Measurements from ENCODE around the gene GABRG3. TPM values are rescaled to one million over a fixed set of nuclear protein-coding genes. Genes with fewer than 3 reads are reported as not detected.

The GABRG3 gene
- total and polyA plus RNA-seq, 11 donors, result not detected

DNA sequence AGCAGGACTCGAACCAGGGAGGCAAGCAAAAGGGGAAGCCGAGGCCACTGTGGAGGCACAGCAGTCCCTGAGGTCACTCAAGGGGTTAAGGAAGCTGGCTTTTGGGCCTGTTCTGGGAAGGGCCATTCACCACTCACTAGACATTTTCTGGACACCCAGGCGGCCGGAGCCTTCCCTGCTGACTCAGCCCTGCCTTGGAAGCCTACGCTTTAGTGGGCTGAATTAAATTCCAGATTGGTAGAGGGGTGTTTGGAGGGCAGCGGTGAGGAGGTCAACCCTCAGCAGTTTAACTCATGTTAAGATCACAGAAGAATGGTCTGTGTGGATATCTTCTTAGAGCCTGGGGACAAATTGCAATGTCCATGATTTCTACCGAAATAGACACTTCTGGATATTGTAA, 152.8 kb downstream of the GABRG3 start:
- Histone ChIP-seq H3K27ac (no peak overlapping the region), H3K27me3 (no peaks in the 10 kb centered on the region), H3K4me1 (no peaks in the 10 kb centered on the region), H3K36me3 (no peaks in the 10 kb centered on the region), H3K4me3 (no peak overlapping the region), H3K9me3 (peaks cover 0 to 3% (median 0%) of the 10 kb centered on the region in 12 donors)
- ATAC-seq (no peak), DNase-seq (no peak)
- TF ChIP-seq, protein P1, sequence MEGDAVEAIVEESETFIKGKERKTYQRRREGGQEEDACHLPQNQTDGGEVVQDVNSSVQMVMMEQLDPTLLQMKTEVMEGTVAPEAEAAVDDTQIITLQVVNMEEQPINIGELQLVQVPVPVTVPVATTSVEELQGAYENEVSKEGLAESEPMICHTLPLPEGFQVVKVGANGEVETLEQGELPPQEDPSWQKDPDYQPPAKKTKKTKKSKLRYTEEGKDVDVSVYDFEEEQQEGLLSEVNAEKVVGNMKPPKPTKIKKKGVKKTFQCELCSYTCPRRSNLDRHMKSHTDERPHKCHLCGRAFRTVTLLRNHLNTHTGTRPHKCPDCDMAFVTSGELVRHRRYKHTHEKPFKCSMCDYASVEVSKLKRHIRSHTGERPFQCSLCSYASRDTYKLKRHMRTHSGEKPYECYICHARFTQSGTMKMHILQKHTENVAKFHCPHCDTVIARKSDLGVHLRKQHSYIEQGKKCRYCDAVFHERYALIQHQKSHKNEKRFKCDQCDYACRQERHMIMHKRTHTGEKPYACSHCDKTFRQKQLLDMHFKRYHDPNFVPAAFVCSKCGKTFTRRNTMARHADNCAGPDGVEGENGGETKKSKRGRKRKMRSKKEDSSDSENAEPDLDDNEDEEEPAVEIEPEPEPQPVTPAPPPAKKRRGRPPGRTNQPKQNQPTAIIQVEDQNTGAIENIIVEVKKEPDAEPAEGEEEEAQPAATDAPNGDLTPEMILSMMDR (IDR thresholded peaks at IDR 0.05), result no peak
- TF ChIP-seq POLR2A (IDR thresholded peaks at IDR 0.05), result no peak
- intact Hi-C loops (cut with DNase I), result loop anchor here in 1 of 10 donors (10.0 kb wide), 1 partner anchor 59 kb away; no protein-coding TSS in a partner anchor
- WGBS, 4 donors, result 80 to 91% (median 82%) methylated on average over 6 to 7 of the region's 7 CpGs

GRCh38 chr15:27124287-27124871, 153.4 kb downstream of the GABRG3 start:
- Histone ChIP-seq H3K36me3 (no peaks in the 10 kb centered on the region), H3K27ac (no peak overlapping the region), H3K4me1 (no peaks in the 10 kb centered on the region), H3K4me3 (no peak overlapping the region), H3K9me3 (peaks cover 0 to 3% (median 0%) of the 10 kb centered on the region in 12 donors), H3K27me3 (no peaks in the 10 kb centered on the region)
- 36 to 54% (median 43%) methylated on average over 4 of the region's 4 CpGs for WGBS, 4 donors
- DNase-seq (no peak), ATAC-seq (no peak)
- TF ChIP-seq, protein P1 (IDR thresholded peaks at IDR 0.05), result no peak
- TF ChIP-seq POLR2A (IDR thresholded peaks at IDR 0.05), result no peak
- intact Hi-C loops (cut with DNase I), result loop anchor here in 1 of 10 donors (10.0 kb wide), 1 partner anchor 60 kb away; no protein-coding TSS in a partner anchor

GRCh38 chr15:27125185-27125584, 154.2 kb downstream of the GABRG3 start:
- Histone ChIP-seq H3K4me1 (no peaks in the 10 kb centered on the region), H3K27ac (no peak overlapping the region), H3K9me3 (peaks cover 0 to 8% (median 0%) of the 10 kb centered on the region in 12 donors), H3K4me3 (no peak overlapping the region), H3K27me3 (no peaks in the 10 kb centered on the region), H3K36me3 (no peaks in the 10 kb centered on the region)
- 86 to 92% (median 89%) methylated on average over 3 of the region's 3 CpGs for WGBS, 4 donors
- TF ChIP-seq, protein P1 (IDR thresholded peaks at IDR 0.05), result no peak
- TF ChIP-seq POLR2A (IDR thresholded peaks at IDR 0.05), result no peak
- ATAC-seq (no peak), DNase-seq (no peak)
- intact Hi-C loops (cut with DNase I), result loop anchor here in 1 of 10 donors (10.0 kb wide), 1 partner anchor 60 kb away; no protein-coding TSS in a partner anchor

- TF ChIP-seq, protein P1 (IDR thresholded peaks at IDR 0.05), result no peak
- TF ChIP-seq POLR2A (IDR thresholded peaks at IDR 0.05), result no peak
- Histone ChIP-seq H3K9me3 (peaks cover 0 to 14% (median 0%) of the 10 kb centered on the region in 12 donors), H3K27me3 (no peaks in the 10 kb centered on the region), H3K4me3 (no peak overlapping the region), H3K27ac (no peak overlapping the region), H3K36me3 (no peaks in the 10 kb centered on the region), H3K4me1 (no peaks in the 10 kb centered on the region)
- DNase-seq (no peak), ATAC-seq (no peak)
- 87 to 93% (median 90%) methylated on average over 7 of the region's 7 CpGs for WGBS, 4 donors
- intact Hi-C loops (cut with DNase I), result loop anchor here in 1 of 10 donors (10.0 kb wide), 1 partner anchor 62 kb away; no protein-coding TSS in a partner anchor
Observed at GRCh38 chr15:27126449-27126848, 155.5 kb downstream of the GABRG3 start.

Data from heart left ventricle (tissue), 16 donors.